Mesenchymal stem cell (in vitro differentiated cells and primary cell): ENCODE measurements around the gene HS3ST2.

Source experiments
- DNase-seq: peaks from one replicate; pipeline ENCODE4 v3.0.0-alpha.2; 2013
- H2AFZ ChIP-seq: one replicate; pipeline ENCODE4 v1.6.1; 2013; ENCODE audit warnings: low read depth, mild to moderate bottlenecking, control low read depth, inconsistent platforms, low read length, moderate library complexity
- H2AK5ac ChIP-seq: 2 replicates; pipeline ENCODE4 v1.6.1; 2013; ENCODE audit warnings: low read length, moderate library complexity, mild to moderate bottlenecking, inconsistent platforms; ENCODE audit not compliant: severe bottlenecking
- H2BK120ac ChIP-seq: one replicate; pipeline ENCODE4 v1.6.1; 2013; ENCODE audit warnings: low read depth, mild to moderate bottlenecking, inconsistent platforms, low read length, moderate library complexity
- H2BK12ac ChIP-seq, 2 experiments: one replicate each; pipeline ENCODE4 v1.6.1; 2013; ENCODE audit warnings: inconsistent platforms in 2 of 2, low read length in 2 of 2, mild to moderate bottlenecking in 2 of 2, moderate library complexity in 2 of 2, control low read depth in 1 of 2
- H2BK15ac ChIP-seq: one replicate; pipeline ENCODE4 v1.6.1; 2013; ENCODE audit warnings: mild to moderate bottlenecking, low read depth, inconsistent platforms; ENCODE audit not compliant: poor library complexity, severe bottlenecking
- H2BK5ac ChIP-seq: 2 replicates; pipeline ENCODE4 v1.6.1; 2013; ENCODE audit warnings: low read depth, mild to moderate bottlenecking, low read length, control low read depth, inconsistent platforms; ENCODE audit not compliant: poor library complexity, severe bottlenecking
- H3K14ac ChIP-seq, 2 experiments: one replicate each; pipeline ENCODE4 v1.6.1; 2013; ENCODE audit warnings: inconsistent platforms in 2 of 2, low read length in 2 of 2, control low read depth in 1 of 2, mild to moderate bottlenecking in 1 of 2, moderate library complexity in 1 of 2
- H3K18ac ChIP-seq, 2 experiments: one replicate each; pipeline ENCODE4 v1.6.1; 2013; ENCODE audit warnings: inconsistent platforms in 2 of 2, low read length in 2 of 2, control low read depth in 1 of 2, low read depth in 1 of 2, mild to moderate bottlenecking in 1 of 2
- H3K23ac ChIP-seq, 2 experiments: one replicate each; pipeline ENCODE4 v1.6.1; 2013; ENCODE audit warnings: inconsistent platforms in 2 of 2, low read length in 2 of 2, mild to moderate bottlenecking in 2 of 2, moderate library complexity in 2 of 2, control low read depth in 1 of 2
- H3K27ac ChIP-seq: 2 replicates; pipeline ENCODE4 v1.5.1; 2013; ENCODE audit warnings: mild to moderate bottlenecking, moderate library complexity, low read length, control low read depth, inconsistent platforms; ENCODE audit not compliant: poor library complexity, severe bottlenecking
- H3K27me3 ChIP-seq, 2 experiments: 2 replicates each; pipeline versions ENCODE4 v1.6.1 to v1.7.0; 2013; ENCODE audit warnings: low read length in 2 of 2, mild to moderate bottlenecking in 2 of 2, moderate library complexity in 2 of 2, control low read depth in 1 of 2, inconsistent platforms in 1 of 2; ENCODE audit not compliant: control insufficient read depth in 1 of 2, insufficient read depth in 1 of 2
- H3K36me3 ChIP-seq, 2 experiments: 2 replicates each; pipeline versions ENCODE4 v1.6.1 to v1.7.0; 2013; ENCODE audit warnings: low read length in 2 of 2, control low read depth in 1 of 2, inconsistent platforms in 1 of 2, low read depth in 1 of 2, mild to moderate bottlenecking in 1 of 2; ENCODE audit not compliant: insufficient read depth in 2 of 2, control insufficient read depth in 1 of 2
- H3K4ac ChIP-seq, 2 experiments: one replicate each; pipeline ENCODE4 v1.6.1; 2013; ENCODE audit warnings: inconsistent platforms in 2 of 2, low read length in 2 of 2, mild to moderate bottlenecking in 2 of 2, moderate library complexity in 2 of 2, control low read depth in 1 of 2, low read depth in 1 of 2
- H3K4me1 ChIP-seq: 2 replicates; pipeline ENCODE4 v1.6.1; 2013; ENCODE audit warnings: low read depth, low read length, control low read depth; ENCODE audit not compliant: control insufficient read depth, insufficient read depth
- H3K4me2 ChIP-seq: 2 replicates; pipeline ENCODE4 v1.6.1; 2013; ENCODE audit warnings: low read length, mild to moderate bottlenecking, inconsistent platforms; ENCODE audit not compliant: poor library complexity, severe bottlenecking
- H3K4me3 ChIP-seq, 2 experiments: 2 replicates each; pipeline versions ENCODE4 v1.5.1 to v1.7.0; 2013; ENCODE audit warnings: low read length in 2 of 2, mild to moderate bottlenecking in 2 of 2, control low read depth in 1 of 2, low read depth in 1 of 2; ENCODE audit not compliant: insufficient read depth in 1 of 2
- H3K79me1 ChIP-seq: replicated peaks from 2 replicates; pipeline ENCODE4 v1.6.1; 2013; ENCODE audit warnings: mild to moderate bottlenecking, control low read depth, low read length, inconsistent platforms; ENCODE audit not compliant: poor library complexity, severe bottlenecking
- H3K9ac ChIP-seq: 2 replicates; pipeline ENCODE4 v1.7.0; 2013; ENCODE audit warnings: mild to moderate bottlenecking, low read length, moderate library complexity
- H3K9me3 ChIP-seq: 2 replicates; pipeline ENCODE4 v1.7.0; 2013; ENCODE audit warnings: mild to moderate bottlenecking, low read length; ENCODE audit not compliant: control insufficient read depth
- H4K8ac ChIP-seq: one replicate; pipeline ENCODE4 v1.6.1; 2013; ENCODE audit warnings: inconsistent platforms, mild to moderate bottlenecking, low read length, moderate library complexity
- H4K91ac ChIP-seq: one replicate; pipeline ENCODE4 v1.6.1; 2013; ENCODE audit warnings: mild to moderate bottlenecking, low read length, inconsistent platforms
- WGBS: methylation state at CpG from one replicate; pipeline ENCODE4 v1.1.7; 2013; ENCODE audit warnings: mixed read lengths; 5-methylcytosine and 5-hydroxymethylcytosine counted together

The HS3ST2 gene

DNA sequence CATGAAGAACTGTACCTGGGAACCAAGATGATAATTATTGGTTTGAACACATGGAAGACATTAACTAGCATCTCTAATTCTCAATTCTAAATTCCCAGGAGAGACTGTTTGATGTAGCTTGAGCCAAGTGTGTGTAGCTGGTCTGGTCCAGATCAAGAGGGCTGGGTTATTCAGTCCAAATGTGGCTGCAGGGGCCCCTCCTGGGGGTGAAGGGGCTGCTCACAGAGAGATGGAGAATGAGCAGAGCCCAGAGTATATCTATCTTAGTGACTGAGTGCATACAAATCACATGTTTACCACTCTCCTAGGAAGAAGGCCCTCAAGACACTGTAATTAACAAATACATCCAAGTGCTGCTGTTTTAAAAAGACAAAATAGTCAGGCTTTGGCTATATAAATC lies 50.4 kb downstream of the HS3ST2 start:
- Histone ChIP-seq H3K27ac (no peak overlapping the region), H3K4me3 (no peak overlapping the region), H2BK120ac (no peak overlapping the region), H2BK5ac (no peak overlapping the region), H2BK15ac (no peak overlapping the region), H2AK5ac (no peak overlapping the region), H3K4me2 (no peak overlapping the region), H3K4ac (no peak overlapping the region), H3K27me3 (peaks cover 0 to 2% of the 10 kb centered on the region in 2 experiments), H3K23ac (no peak overlapping the region), H2BK12ac (no peak overlapping the region), H4K91ac (no peak overlapping the region), H3K4me1 (no peaks in the 10 kb centered on the region), H3K18ac (no peak overlapping the region), H3K9me3 (no peaks in the 10 kb centered on the region), H3K36me3 (no peaks in the 10 kb centered on the region), H3K14ac (no peak overlapping the region), H2AFZ (no peak overlapping the region), H3K9ac (no peak overlapping the region), H3K79me1 (no peaks in the 10 kb centered on the region), H4K8ac (no peak overlapping the region)
- no peak for DNase-seq

GRCh38 chr16:22868593-22869224 lies 54.7 kb downstream of the HS3ST2 start:
- 68% methylated on average over 4 of the region's 5 CpGs for WGBS
- no peak overlapping the region for H2BK12ac ChIP-seq

DNA sequence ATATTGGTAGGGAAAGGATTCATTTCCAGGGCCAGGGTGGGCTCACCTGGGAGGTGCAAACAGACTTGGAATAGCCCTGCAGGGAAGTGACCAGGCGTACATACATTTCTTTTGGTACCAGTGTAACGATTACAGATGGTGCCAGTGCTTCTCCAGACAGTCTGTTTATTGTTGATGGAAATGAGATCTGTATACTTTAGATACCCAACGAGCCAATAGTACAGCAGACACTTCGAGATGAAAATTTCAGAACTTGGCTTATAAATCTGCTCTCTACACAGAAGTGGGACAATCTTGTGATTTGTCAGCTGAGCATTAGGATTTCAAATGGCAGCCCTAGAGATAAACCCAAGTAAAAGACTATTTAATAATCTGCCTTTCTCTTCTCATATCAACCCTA lies 57.9 kb downstream of the HS3ST2 start:
- Histone ChIP-seq H3K9me3 (no peaks in the 10 kb centered on the region), H3K23ac (no peak overlapping the region), H3K4me1 (no peaks in the 10 kb centered on the region), H3K27ac (no peak overlapping the region), H3K18ac (no peak overlapping the region), H4K8ac (no peak overlapping the region), H3K14ac (no peak overlapping the region), H2AFZ (no peak overlapping the region), H3K4me2 (no peak overlapping the region), H3K4ac (no peak overlapping the region), H3K4me3 (no peak overlapping the region), H2BK120ac (no peak overlapping the region), H2BK5ac (no peak overlapping the region), H3K27me3 (peaks cover 0 to 4% of the 10 kb centered on the region in 2 experiments), H2BK15ac (no peak overlapping the region), H3K36me3 (no peaks in the 10 kb centered on the region), H2AK5ac (no peak overlapping the region), H3K79me1 (no peaks in the 10 kb centered on the region), H2BK12ac (no peak overlapping the region), H4K91ac (no peak overlapping the region), H3K9ac (no peak overlapping the region)
- WGBS: 57% methylated on average over 3 of the region's 4 CpGs
- no peak for DNase-seq

More at GRCh38 chr16:22868593-22869224, 54.7 kb downstream of the HS3ST2 start:
- Histone ChIP-seq H2AK5ac (no peak overlapping the region), H3K18ac (no peak overlapping the region), H3K4me1 (no peaks in the 10 kb centered on the region), H3K79me1 (no peaks in the 10 kb centered on the region), H3K27ac (no peak overlapping the region), H2BK5ac (no peak overlapping the region), H2BK120ac (no peak overlapping the region), H2AFZ (no peak overlapping the region), H4K8ac (no peak overlapping the region), H3K4me2 (no peak overlapping the region), H3K9me3 (no peaks in the 10 kb centered on the region), H3K4ac (no peak overlapping the region), H3K14ac (no peak overlapping the region), H2BK15ac (no peak overlapping the region), H4K91ac (no peak overlapping the region), H3K4me3 (no peak overlapping the region), H3K36me3 (no peaks in the 10 kb centered on the region), H3K27me3 (peaks cover 0 to 4% of the 10 kb centered on the region in 2 experiments), H3K9ac (no peak overlapping the region), H3K23ac (no peak overlapping the region)
- no peak for DNase-seq

GRCh38 chr16:22874394-22874793 lies 60.4 kb downstream of the HS3ST2 start:
- WGBS: 74% methylated on average over 4 of the region's 4 CpGs

More at GRCh38 chr16:22874394-22874793, 60.4 kb downstream of the HS3ST2 start:
- no peak overlapping the region for H3K27ac ChIP-seq
- no peaks in the 10 kb centered on the region for H3K9me3 ChIP-seq
- no peak overlapping the region for H3K23ac ChIP-seq
- no peak for DNase-seq
- no peak overlapping the region for H3K4me2 ChIP-seq
- H3K9ac ChIP-seq: no peak overlapping the region
- no peak overlapping the region for H3K4ac ChIP-seq
- H3K79me1 ChIP-seq: no peaks in the 10 kb centered on the region
- H2AK5ac ChIP-seq: no peak overlapping the region
- no peak overlapping the region for H2BK12ac ChIP-seq
- no peak overlapping the region for H2AFZ ChIP-seq
- no peaks in the 10 kb centered on the region for H3K4me1 ChIP-seq
- peaks cover 0 to 6% of the 10 kb centered on the region in 2 experiments for H3K27me3 ChIP-seq
- no peak overlapping the region for H3K18ac ChIP-seq
- no peak overlapping the region for H2BK15ac ChIP-seq
- no peak overlapping the region for H3K4me3 ChIP-seq
- H2BK120ac ChIP-seq: no peak overlapping the region
- no peak overlapping the region for H4K91ac ChIP-seq
- no peak overlapping the region for H2BK5ac ChIP-seq
- no peak overlapping the region for H4K8ac ChIP-seq
- H3K36me3 ChIP-seq: no peaks in the 10 kb centered on the region
- no peak overlapping the region for H3K14ac ChIP-seq
